ENCODE data around the gene ASPSCR1.
A peak's percentile ranks its signal among the peaks of the same experiment; 100 is the strongest.

Gene ASPSCR1

GRCh38 chr17:82013341-82013740, 35.9 kb downstream of the ASPSCR1 start:
- DNase-seq (ENCODE audit: low spot score) = no peak

DNA sequence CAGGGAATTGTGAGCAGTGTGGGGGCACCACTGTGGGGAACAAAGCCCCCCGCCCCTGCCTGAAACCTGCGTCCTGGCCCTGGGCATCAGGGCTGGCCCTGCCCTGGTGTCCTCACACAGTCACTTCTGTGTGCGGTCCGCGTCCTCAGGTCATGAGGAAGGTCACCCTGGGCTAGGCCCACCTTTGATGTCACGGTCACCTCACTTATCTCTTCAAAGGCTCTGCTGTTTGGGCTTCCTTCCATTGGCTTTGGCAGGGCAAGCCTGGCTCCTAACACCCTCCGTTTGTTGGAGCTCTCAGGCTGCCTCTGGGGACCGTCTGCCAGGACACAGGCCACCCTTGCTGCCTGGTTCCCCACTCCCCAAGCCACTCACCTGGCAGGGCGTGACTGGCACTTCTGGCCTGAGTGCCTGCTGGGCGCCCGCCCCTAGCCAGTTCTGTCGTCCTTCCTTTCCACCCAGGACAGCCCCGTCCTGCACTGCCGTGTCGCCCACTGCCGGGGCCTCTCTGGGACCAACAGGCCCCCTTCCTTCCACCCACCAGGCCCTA, 36.4 kb downstream of the ASPSCR1 start:
- no peak for DNase-seq (ENCODE audit: low spot score)

DNA sequence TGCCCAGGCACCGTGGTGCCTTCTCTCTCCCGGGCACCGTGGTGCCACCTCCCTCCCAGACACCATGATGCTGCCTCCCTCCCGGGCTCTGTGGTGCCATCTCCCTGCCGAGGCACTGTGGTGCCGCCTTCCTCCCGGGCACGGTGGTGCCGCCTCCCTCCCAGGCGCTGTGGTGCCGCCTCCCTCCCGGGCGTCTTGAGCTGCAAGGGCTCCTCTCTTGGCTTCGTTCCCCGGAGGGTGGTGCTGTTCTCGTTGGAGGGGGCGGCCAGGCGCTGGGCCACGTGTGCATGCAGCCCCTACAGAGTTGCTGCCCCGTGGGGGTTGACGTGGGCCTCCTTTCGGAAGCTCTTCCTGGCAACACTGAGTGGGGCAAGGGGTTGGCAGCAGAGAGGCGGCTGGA, 37.0 kb downstream of the ASPSCR1 start:
- no peak for DNase-seq (ENCODE audit: low spot score)

DNA sequence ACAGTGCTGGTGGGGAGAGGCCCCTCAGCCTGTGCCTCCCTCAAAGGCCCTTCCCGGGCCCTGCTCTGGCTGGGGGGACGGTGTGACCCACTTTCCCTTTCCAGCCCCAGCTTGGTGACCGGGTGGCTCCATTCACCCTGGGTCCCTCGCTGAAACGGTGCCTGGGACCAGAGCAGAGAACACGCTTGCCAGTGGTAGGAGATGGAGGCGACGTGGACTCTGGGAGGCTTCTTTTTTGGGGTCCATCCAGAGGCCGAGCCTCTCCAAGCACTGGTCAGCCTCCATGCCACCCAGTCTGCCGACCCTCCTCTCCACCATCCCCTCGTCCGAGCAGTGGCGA, 37.5 kb downstream of the ASPSCR1 start:
- DNase-seq (ENCODE audit: low spot score) = no peak

- DNase-seq (ENCODE audit: low spot score) = no peak
Observed at GRCh38 chr17:82015311-82015971, 38.0 kb downstream of the ASPSCR1 start.

GRCh38 chr17:82016061-82016874, 38.8 kb downstream of the ASPSCR1 start:
- DNase-seq (ENCODE audit: low spot score) = no peak

GRCh38 chr17:82016875-82017459, 39.5 kb downstream of the ASPSCR1 start:
- DNase-seq (ENCODE audit: low spot score) = no peak

DNA sequence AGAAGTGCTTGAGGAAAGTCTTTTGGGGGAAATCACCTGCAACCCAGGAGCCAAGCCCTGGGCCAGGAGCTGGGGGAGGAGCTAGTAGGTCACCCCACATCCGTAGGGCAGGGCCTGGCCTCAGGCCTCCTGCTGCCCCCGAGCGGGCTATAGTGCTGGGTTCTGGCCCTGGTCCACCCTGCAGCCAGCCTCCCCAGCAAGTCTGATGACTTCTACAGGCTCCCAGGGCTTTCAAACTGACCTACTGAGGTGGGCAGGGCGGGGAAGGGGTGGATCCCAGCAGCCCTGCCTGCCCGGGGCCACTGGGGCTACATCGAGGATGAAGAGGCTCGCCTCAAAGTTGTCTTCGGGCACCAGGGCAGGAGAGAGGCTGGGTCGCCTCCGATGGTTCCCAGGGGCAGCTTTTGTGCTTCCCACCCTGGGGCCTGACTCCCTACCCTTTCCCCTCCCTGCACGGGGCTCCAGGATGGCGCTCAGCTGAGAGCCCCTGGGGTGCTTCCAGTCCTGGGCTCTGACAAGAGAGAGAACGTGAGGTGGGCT, 40.3 kb downstream of the ASPSCR1 start:
- DNase-seq (ENCODE audit: low spot score) = no peak

- no peak for DNase-seq (ENCODE audit: low spot score)
Observed at GRCh38 chr17:82018152-82018988, 40.9 kb downstream of the ASPSCR1 start.

DNA sequence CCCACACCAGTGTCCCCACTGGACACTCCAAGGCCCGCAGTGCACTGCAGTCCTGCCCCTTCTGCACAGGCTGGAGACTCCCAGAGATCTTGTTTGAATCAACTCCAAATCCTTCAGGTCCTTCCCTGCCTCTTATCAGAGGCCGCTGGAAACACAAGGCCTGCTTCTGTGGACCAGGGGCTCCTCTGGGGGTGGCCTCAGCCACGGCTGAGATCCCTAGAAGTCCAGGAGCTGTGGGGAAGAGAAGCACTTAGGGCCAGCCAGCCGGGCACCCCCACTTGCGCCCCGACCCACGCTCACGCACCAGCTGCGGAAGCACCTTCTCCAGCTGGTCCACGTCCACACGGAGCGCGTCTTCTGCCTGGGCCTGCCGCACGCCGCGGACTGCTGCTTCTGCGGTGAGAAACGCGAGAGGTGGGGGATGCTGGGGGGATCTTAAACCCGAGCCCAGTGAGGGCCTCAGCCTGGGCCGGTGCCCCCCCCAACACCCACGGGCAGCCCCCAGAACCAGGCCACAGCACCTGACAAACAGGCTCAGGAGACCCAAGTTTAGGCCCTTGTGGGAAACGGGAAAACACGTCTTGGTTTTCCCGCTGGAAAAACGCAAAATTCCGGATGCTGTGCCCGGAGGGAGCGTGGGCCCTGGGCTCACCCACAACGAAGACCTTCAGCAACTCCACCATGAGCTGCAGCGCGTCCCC, 41.7 kb downstream of the ASPSCR1 start:
- DNase-seq (ENCODE audit: low spot score) = no peak

- peak; percentile 93 for DNase-seq (ENCODE audit: low spot score)
Observed at GRCh38 chr17:82019690-82020571, 42.5 kb downstream of the ASPSCR1 start.

DNA sequence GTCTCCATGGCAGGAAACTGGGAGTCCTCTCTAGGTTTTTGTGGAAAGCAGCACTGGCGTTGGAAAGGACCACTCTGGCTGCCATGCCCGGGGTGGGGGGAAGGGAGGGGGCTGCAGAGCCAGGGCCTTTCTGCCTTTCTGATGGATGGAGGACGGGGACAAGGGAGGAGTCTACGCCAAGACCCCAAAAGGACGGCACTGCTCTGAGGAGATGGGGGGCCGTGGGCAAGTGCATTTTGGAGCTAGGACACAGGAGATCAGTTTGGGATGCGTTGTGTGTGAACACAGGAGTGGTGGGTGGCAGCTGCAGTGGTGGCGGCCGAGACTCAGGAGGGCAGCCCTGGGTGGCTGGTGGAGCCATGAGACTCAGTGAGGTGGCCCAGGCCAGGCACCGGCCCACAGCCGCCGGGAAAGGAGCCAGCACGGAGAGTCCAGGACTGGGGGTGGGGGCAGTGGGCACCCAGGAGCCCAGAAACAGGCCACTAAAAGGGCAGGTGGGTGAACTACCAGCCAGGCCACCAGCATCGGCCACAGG, 43.2 kb downstream of the ASPSCR1 start:
- DNase-seq (ENCODE audit: low spot score) = no peak

DNA sequence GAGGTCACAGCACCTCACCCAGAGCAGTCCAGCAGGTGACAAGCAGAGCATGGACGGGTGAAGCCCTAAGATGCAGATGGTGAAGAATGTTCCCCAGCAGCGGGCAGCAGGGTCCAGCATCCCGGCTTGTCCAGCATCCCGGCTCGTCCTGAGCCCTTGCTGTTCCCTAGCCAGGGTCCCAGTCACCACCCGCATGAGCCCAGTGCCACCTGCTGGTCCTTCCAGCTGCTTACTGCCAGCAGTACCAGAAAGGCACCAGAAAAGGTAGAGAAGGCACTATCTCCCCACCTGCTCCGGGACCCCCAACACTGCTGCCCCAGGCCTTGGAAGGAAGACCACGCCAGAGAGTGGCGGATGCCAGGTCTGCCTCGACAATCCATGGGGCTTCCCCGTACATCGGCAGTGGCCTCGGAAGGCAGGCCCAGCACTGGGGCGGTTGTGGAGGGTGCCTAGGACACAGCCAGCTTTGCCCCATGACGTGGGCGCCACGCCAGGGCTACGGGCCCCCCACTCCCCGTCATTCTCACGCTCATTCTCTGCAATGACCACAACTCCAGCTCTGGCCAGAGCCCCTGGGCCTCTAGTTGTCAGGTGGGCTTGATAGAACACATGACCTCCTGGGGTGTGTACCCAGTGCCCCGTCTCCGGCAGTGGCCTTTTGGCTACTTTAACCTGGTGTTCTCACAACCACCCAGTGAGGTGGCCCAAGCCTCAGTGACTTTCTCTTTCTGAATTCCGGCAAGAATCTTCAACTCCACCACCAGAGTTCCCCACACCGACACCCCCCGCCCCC, 43.9 kb downstream of the ASPSCR1 start:
- no peak for DNase-seq (ENCODE audit: low spot score)

- no peak for DNase-seq (ENCODE audit: low spot score)
Observed at GRCh38 chr17:82021900-82022309, 44.5 kb downstream of the ASPSCR1 start.

DNA sequence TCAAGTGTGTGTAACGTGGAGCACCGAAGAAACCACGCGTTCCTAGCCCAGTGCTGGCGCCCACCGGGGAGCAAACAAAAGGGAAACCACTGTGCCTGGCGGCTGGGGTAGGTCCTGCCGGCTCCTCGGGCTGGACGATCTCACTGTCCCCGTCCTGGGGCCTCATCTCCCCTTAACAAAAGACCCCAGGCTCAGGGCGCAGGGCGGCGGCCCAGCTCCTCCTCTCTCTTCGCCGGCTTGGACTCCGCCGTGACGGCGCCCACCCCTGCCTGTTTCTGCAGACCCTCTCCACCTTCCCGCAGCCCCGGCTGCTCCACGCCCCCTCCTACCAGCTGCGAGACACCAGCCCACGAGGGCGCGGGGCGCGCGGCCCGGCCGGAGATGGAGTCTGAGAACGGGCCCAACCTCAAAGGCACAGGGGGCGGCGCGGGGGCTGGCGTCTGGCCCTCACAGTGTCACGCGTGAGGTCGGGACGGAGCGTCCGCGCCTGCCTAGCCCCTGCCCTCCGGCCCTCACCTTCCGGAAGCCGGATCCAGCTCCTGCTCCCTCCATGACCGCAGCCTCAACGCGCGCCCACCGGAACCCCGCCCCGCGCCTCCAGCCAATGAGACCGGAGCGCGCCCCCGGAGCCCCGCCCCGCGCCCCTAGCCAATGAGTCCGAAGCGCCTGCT, 45.0 kb downstream of the ASPSCR1 start, which contains the start of gene CENPX:
CENPX (minus strand) TSS at position 569 of the 671 bp plus-strand sequence; CDS start at position 552, 17 bp downstream.
- DNase-seq (ENCODE audit: low spot score) = no peak

DNA sequence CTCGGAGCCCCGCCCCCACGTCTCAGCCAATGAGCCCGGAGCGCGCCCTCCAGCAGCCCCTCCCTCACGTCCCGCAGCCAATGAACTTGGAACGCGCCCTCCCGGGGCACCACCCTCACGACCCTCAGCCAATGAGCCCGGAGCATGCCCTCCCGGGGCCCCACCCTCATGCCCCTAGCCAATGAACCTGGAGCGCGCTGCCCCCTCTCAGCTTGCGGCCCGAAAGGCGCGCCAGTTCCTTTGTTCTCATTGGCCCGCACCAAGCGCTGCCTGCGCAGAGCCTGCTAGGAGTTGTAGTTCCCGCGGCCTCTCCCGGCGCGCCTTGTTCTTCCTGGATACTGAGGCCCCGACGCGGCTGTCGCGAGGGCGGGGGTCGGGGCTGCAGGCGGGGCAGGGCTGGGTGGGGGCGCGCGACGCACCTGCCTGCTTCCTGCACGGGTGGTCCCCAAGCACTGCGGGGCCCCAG, 45.6 kb downstream of the ASPSCR1 start, which contains the start of gene LRRC45:
LRRC45 (plus strand) TSS at position 325 of the 466 bp plus-strand sequence. CDS start 339 bp downstream, outside the sequence.
- DNase-seq (ENCODE audit: low spot score) = peak; percentile 100

GRCh38 chr17:82023447-82024241, 46.2 kb downstream of the ASPSCR1 start:
- no peak for DNase-seq (ENCODE audit: low spot score)

Measured in ecto neural progenitor cell (in vitro differentiated cells).